Spleen (tissue), 3 donors: Measurements from ENCODE around the gene PDCD1.
"Not testable (repeated sequence)": the region's sequence is repeated elsewhere in the genome, so short reads cannot be mapped to it uniquely, and the experiment has no call there.

ENCODE experiments used
- POLR2A ChIP-seq, 3 donors: fragments of 450-650 bp; IDR thresholded peaks; one replicate each; pipeline ENCODE4 v1.5.1; 2017; ENCODE audit warnings: antibody characterized with exemption in 3 of 3, mild to moderate bottlenecking in 1 of 3
- POLR2AphosphoS5 ChIP-seq, 3 donors: sonication (generic); formaldehyde crosslinking; IDR thresholded peaks; one replicate each; pipeline ENCODE4 v1.5.1; 2017; ENCODE audit warnings: antibody characterized with exemption in 3 of 3

DNA sequence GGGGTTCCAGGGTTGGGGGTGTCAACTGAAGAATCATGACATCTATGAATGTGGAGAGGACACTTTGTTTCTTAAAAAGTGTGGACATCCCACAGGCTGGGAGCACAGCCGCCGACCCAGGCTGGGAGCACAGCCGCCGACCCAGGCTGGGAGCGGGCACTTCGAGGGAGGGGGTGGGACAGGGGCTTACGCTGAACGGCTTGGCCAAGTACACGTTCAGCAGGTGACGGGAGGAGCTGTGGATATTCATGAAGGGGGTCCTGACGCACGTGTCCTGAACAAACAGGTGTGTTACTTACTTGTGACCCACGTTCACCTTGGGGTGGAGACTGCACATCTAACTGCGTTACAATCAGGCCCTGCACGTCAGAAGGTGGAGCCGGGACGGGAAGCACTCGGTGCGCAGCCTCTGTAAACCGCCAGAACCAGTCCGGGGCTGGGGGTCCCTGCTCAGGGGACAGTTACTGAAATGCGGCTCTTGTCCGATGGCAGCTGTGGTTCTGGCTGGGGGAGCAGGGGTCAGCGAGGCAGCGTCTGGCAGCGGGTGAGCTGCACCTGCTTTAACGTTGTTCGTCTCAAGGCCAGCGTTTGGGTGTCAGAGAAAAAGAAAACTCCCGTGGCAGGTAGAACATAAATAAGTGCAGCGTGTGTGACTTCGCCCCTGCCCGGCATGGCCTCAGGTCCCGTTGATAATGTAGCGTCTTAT, 58.3 kb downstream of the PDCD1 start:
- not testable (repeated sequence) for TF ChIP-seq POLR2AphosphoS5, POLR2A (IDR thresholded peaks at IDR 0.05)
